HepG2 (cell line): Measurements from ENCODE around the gene TXNRD2. TPM values are rescaled to one million over a fixed set of nuclear protein-coding genes. Genes with fewer than 3 reads are reported as not detected.

Experiments used
- CBX2 ChIP-seq, 2 experiments: fragments of 200-600 bp in 1 of 2; sonication (generic); formaldehyde crosslinking in 1 of 2; IDR thresholded peaks; 2 replicates each; pipeline versions ENCODE4 v1.7.0 to v1.8.1; 2018 to 2022; ENCODE audit warnings: low read depth in 2 of 2, low read length in 1 of 2, mild to moderate bottlenecking in 1 of 2, missing genetic modification reagents in 1 of 2
- CCDC6 ChIP-seq: sonication (generic); formaldehyde crosslinking; IDR thresholded peaks from 2 replicates; pipeline ENCODE4 v1.8.1; 2022; ENCODE audit warnings: mild to moderate bottlenecking, missing genetic modification reagents, moderate library complexity
- DRAP1 ChIP-seq: IDR thresholded peaks from 2 replicates; pipeline ENCODE4 v1.6.1; 2016; ENCODE audit warnings: missing genetic modification reagents, missing compliant biosample characterization
- FOSL1 ChIP-seq: sonication (generic); formaldehyde crosslinking; IDR thresholded peaks from 2 replicates; pipeline ENCODE4 v1.9.0; 2021; ENCODE audit warnings: missing genetic modification reagents, borderline replicate concordance
- GTF3A ChIP-seq: sonication (generic); formaldehyde crosslinking; conservative IDR thresholded peaks from 2 replicates; pipeline ENCODE4 v1.4.0; 2020; ENCODE audit warnings: mild to moderate bottlenecking, missing genetic modification reagents
- MED13 ChIP-seq: sonication (generic); formaldehyde crosslinking; IDR thresholded peaks from 2 replicates; pipeline ENCODE4 v1.5.0; 2020; ENCODE audit warnings: missing genetic modification reagents
- NONO ChIP-seq, 2 experiments: fragments of 450-650 bp in 1 of 2; sonication (generic) in 1 of 2; formaldehyde crosslinking in 1 of 2; IDR thresholded peaks in 1 of 2; conservative IDR thresholded peaks in 1 of 2; 2 replicates each; pipeline versions ENCODE4 v1.6.1 to v1.8.0; 2017 to 2022; ENCODE audit warnings: mild to moderate bottlenecking in 1 of 2, missing genetic modification reagents in 1 of 2, moderate library complexity in 1 of 2
- NPAS2 ChIP-seq: sonication (generic); formaldehyde crosslinking; IDR thresholded peaks from 2 replicates; pipeline ENCODE4 v1.8.0; 2022; ENCODE audit warnings: mild to moderate bottlenecking, missing genetic modification reagents, borderline replicate concordance
- PPARG ChIP-seq: conservative IDR thresholded peaks from 2 replicates; pipeline ENCODE4 v1.6.1; 2016; ENCODE audit warnings: missing biosample characterization, missing genetic modification reagents
- PTBP1 ChIP-seq: fragments of 200-400 bp; formaldehyde crosslinking; IDR thresholded peaks from 2 replicates; pipeline ENCODE4 v1.6.1; 2018; ENCODE audit warnings: low read length, low read depth; ENCODE audit not compliant: poor library complexity, severe bottlenecking
- STAG1 ChIP-seq: sonication (generic); formaldehyde crosslinking; IDR thresholded peaks from 2 replicates; pipeline ENCODE4 v1.4.0; 2020; ENCODE audit warnings: missing genetic modification reagents
- STAT5B ChIP-seq: sonication (generic); formaldehyde crosslinking; IDR thresholded peaks from 2 replicates; pipeline ENCODE4 v1.4.0; 2020; ENCODE audit warnings: missing genetic modification reagents
- THAP8 ChIP-seq: sonication (generic); formaldehyde crosslinking; IDR thresholded peaks from 2 replicates; pipeline ENCODE4 v1.5.1; 2020; ENCODE audit warnings: missing genetic modification reagents, mild to moderate bottlenecking, borderline replicate concordance
- ZKSCAN1 ChIP-seq: fragments of 150-350 bp; IDR thresholded peaks from 2 replicates; pipeline ENCODE4 v1.6.1; 2014; ENCODE audit warnings: low read length
- ZNF253 ChIP-seq: sonication (generic); formaldehyde crosslinking; IDR thresholded peaks from 2 replicates; pipeline ENCODE4 v1.8.0; 2022; ENCODE audit warnings: mild to moderate bottlenecking, missing genetic modification reagents, borderline replicate concordance
- ZNF784 ChIP-seq: sonication (generic); formaldehyde crosslinking; IDR thresholded peaks from 2 replicates; pipeline ENCODE4 v1.5.1; 2020; ENCODE audit warnings: missing genetic modification reagents, mild to moderate bottlenecking, borderline replicate concordance
- ZNF790 ChIP-seq: sonication (generic); formaldehyde crosslinking; IDR thresholded peaks from 2 replicates; pipeline ENCODE4 v1.8.0; 2022; ENCODE audit warnings: missing genetic modification reagents, mild to moderate bottlenecking, borderline replicate concordance
- ZNF83 ChIP-seq: sonication (generic); formaldehyde crosslinking; IDR thresholded peaks from 2 replicates; pipeline ENCODE4 v1.4.0; 2020; ENCODE audit warnings: missing genetic modification reagents, mild to moderate bottlenecking, borderline replicate concordance
- ZUFSP ChIP-seq: sonication (generic); formaldehyde crosslinking; IDR thresholded peaks from 2 replicates; pipeline ENCODE4 v1.9.0; 2021; ENCODE audit warnings: missing genetic modification reagents, mild to moderate bottlenecking, borderline replicate concordance
- polyA plus RNA-seq, 8 experiments: library from polyadenylated mRNA; depleted of rRNA in 3 of 8; stranded (reverse) in 7 of 8; unstranded in 1 of 8; fragments of >200 nt; fragmentation: Illumina TruSeq in 4 of 8; extraction: Trizol in 4 of 8; gene quantifications; 2 replicates each; pipeline versions ENCODE4 v1.2.1 to v1.2.3, GENCODE V29; 2011 to 2016; ENCODE audit warnings: low read depth in 4 of 8, missing spikeins in 1 of 8, mixed read lengths in 1 of 8; ENCODE audit not compliant: insufficient read depth in 1 of 8
- total RNA-seq, 5 experiments: library from RNA; depleted of rRNA; stranded (reverse); fragments of >200 nt; fragmentation: Illumina TruSeq; extraction: Trizol; gene quantifications; 2 replicates each; pipeline ENCODE4 v1.2.3, GENCODE V29; 2016; ENCODE audit warnings: low read depth in 1 of 5
- TF ChIP-seq, protein P1 (sequence below): sonication (generic); formaldehyde crosslinking; IDR thresholded peaks from 2 replicates; pipeline ENCODE4 v1.8.0; 2022; ENCODE audit warnings: missing genetic modification reagents, mild to moderate bottlenecking, inconsistent platforms, borderline replicate concordance
- TF ChIP-seq, protein P2 (sequence below): sonication (generic); formaldehyde crosslinking; IDR thresholded peaks from 2 replicates; pipeline ENCODE4 v1.5.0; 2020; ENCODE audit warnings: mild to moderate bottlenecking, missing genetic modification reagents
- TF ChIP-seq, protein P3 (sequence below): sonication (generic); formaldehyde crosslinking; IDR thresholded peaks from 2 replicates; pipeline ENCODE4 v1.8.1; 2023; ENCODE audit warnings: missing genetic modification reagents, mild to moderate bottlenecking, borderline replicate concordance

Gene TXNRD2
- total and polyA plus RNA-seq, 2 of the 13 experiments (the other 11 are each of a cell fraction or from before 2014, with no cell fraction given) = 17.5 to 18.6 TPM

GRCh38 chr22:19892257-19892879 is 49.2 kb downstream of the TXNRD2 start (continued):
- TF ChIP-seq MED13 (CRISPR knock-in tag) (0 out of 2 replicates have a peak, but pooled peaks have one; percentile 70), DRAP1 (CRISPR knock-in tag) (peak; percentile 53; the same call in 1 of the 2 replicates), ZNF790 (CRISPR knock-in tag) (peak; percentile 93; the same call in 1 of the 2 replicates), CBX2 (IDR thresholded peaks at IDR 0.05; ENCODE audit: low read depth, low read length) (no peak), CBX2 (CRISPR knock-in tag; IDR thresholded peaks at IDR 0.05; ENCODE audit: low read depth) (no peak), ZNF253 (peak; percentile 96), PPARG (CRISPR knock-in tag) (peak; percentile 75), ZNF83 (CRISPR knock-in tag) (peak; percentile 75; the same call in 1 of the 2 replicates), ZNF784 (CRISPR knock-in tag) (peak; percentile 70; the same call in 1 of the 2 replicates), NONO (IDR thresholded peaks at IDR 0.05) (no peak), NONO (CRISPR knock-in tag; conservative IDR thresholded peaks at IDR 0.05) (no peak; the same call in 1 of the 2 replicates), THAP8 (CRISPR knock-in tag) (peak; percentile 94), STAT5B (CRISPR knock-in tag) (no peak), PTBP1 (peak; percentile 57), ZUFSP (CRISPR knock-in tag) (no peak), CCDC6 (CRISPR knock-in tag) (peak; percentile 96), STAG1 (CRISPR knock-in tag) (peak; percentile 30; the same call in 1 of the 2 replicates), ZKSCAN1 (no peak), NPAS2 (CRISPR knock-in tag) (no peak), GTF3A (no peak), FOSL1 (CRISPR knock-in tag) (peak; percentile 61; the same call in 1 of the 2 replicates)
- TF ChIP-seq, protein P1, sequence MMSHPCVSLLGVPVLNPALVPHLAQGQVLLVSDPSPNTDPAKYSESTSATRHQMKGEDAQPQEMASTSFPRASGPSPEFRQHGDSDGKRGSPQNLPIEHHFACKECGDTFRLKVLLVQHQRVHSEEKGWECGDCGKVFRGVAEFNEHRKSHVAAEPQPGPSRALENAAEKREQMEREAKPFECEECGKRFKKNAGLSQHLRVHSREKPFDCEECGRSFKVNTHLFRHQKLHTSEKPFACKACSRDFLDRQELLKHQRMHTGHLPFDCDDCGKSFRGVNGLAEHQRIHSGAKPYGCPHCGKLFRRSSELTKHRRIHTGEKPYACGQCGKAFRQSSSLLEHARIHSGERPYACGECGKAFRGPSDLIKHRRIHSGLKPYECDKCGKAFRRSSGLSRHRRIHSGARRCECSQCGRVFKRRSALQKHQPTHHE (CRISPR knock-in tag) = peak; percentile 97
- TF ChIP-seq, protein P2, sequence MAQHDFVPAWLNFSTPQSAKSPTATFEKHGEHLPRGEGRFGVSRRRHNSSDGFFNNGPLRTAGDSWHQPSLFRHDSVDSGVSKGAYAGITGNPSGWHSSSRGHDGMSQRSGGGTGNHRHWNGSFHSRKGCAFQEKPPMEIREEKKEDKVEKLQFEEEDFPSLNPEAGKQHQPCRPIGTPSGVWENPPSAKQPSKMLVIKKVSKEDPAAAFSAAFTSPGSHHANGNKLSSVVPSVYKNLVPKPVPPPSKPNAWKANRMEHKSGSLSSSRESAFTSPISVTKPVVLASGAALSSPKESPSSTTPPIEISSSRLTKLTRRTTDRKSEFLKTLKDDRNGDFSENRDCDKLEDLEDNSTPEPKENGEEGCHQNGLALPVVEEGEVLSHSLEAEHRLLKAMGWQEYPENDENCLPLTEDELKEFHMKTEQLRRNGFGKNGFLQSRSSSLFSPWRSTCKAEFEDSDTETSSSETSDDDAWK = no peak
- TF ChIP-seq, protein P3, sequence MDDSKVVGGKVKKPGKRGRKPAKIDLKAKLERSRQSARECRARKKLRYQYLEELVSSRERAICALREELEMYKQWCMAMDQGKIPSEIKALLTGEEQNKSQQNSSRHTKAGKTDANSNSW (CRISPR knock-in tag) = peak; percentile 98
